Measurements from ENCODE around the gene ARL3. TPM values are rescaled to one million over a fixed set of nuclear protein-coding genes. Genes with fewer than 3 reads are reported as not detected.
A peak's percentile ranks its signal among the peaks of the same experiment; 100 is the strongest.

Gene ARL3
- total RNA-seq, 1 donor: 6.0 TPM

- H3K4me3 ChIP-seq (ENCODE audit: low read depth, low read length): peak within 1 kb of the TSS; percentile 97
- TF ChIP-seq CTCF (IDR thresholded peaks at IDR 0.05; ENCODE audit: insufficient read depth, low read depth, low read length): no peak
- no peak for DNase-seq (ENCODE audit: low read depth)
Measured at GRCh38 chr10:102644066-102644645, 70.0 kb downstream of the ARL3 start, which contains the start of gene TRIM8. Gene TRIM8 (plus strand): TSS chr10:102644479. CDS start chr10:102644618, 139 bp downstream.

GRCh38 chr10:102643336-102644065 is 70.7 kb downstream of the ARL3 start:
- DNase-seq (ENCODE audit: low read depth): peak; percentile 76
- H3K4me3 ChIP-seq (ENCODE audit: low read depth, low read length): peak overlapping the region; percentile 97
- TF ChIP-seq CTCF (IDR thresholded peaks at IDR 0.05; ENCODE audit: insufficient read depth, low read depth, low read length): no peak

- DNase-seq (ENCODE audit: low read depth): peak; percentile 71
- no peak for TF ChIP-seq CTCF (IDR thresholded peaks at IDR 0.05; ENCODE audit: insufficient read depth, low read depth, low read length)
- peak overlapping the region; percentile 97 for H3K4me3 ChIP-seq (ENCODE audit: low read depth, low read length)
Measured at GRCh38 chr10:102642736-102643335, 71.4 kb downstream of the ARL3 start.

- DNase-seq (ENCODE audit: low read depth): peak; percentile 98
- H3K4me3 ChIP-seq (ENCODE audit: low read depth, low read length): peak overlapping the region; percentile 97
- TF ChIP-seq CTCF (IDR thresholded peaks at IDR 0.05; ENCODE audit: insufficient read depth, low read depth, low read length): no peak
Measured at GRCh38 chr10:102641880-102642735, 72.1 kb downstream of the ARL3 start.

GRCh38 chr10:102641402-102641801 is 72.8 kb downstream of the ARL3 start:
- no peak for DNase-seq (ENCODE audit: low read depth)
- H3K4me3 ChIP-seq (ENCODE audit: low read depth, low read length): peak overlapping the region; percentile 97
- TF ChIP-seq CTCF (IDR thresholded peaks at IDR 0.05; ENCODE audit: insufficient read depth, low read depth, low read length): no peak

GRCh38 chr10:102639537-102639936 is 74.7 kb downstream of the ARL3 start:
- TF ChIP-seq CTCF (IDR thresholded peaks at IDR 0.05; ENCODE audit: insufficient read depth, low read depth, low read length): no peak
- no peak overlapping the region for H3K4me3 ChIP-seq (ENCODE audit: low read depth, low read length)
- no peak for DNase-seq (ENCODE audit: low read depth)
